DOHH2 (cell line): ENCODE results near the gene ACOT11.
"Not testable (repeated sequence)": the region's sequence is repeated elsewhere in the genome, so short reads cannot be mapped to it uniquely, and the experiment has no call there.

Experiments
- EZH2phosphoT487 ChIP-seq: fragments of 200-600 bp; sonication (generic); IDR thresholded peaks from 2 replicates; pipeline ENCODE4 v1.6.1; 2017; ENCODE audit warnings: borderline replicate concordance, mild to moderate bottlenecking, antibody characterized with exemption, low read length, moderate library complexity, mixed read lengths
- TF ChIP-seq, protein P1 (sequence below): fragments of 200-600 bp; sonication (generic); IDR thresholded peaks from one replicate; pipeline ENCODE4 v1.5.1; 2014; ENCODE audit warnings: antibody characterized with exemption, mild to moderate bottlenecking, low read depth, low read length; ENCODE audit not compliant: poor library complexity, severe bottlenecking

DNA sequence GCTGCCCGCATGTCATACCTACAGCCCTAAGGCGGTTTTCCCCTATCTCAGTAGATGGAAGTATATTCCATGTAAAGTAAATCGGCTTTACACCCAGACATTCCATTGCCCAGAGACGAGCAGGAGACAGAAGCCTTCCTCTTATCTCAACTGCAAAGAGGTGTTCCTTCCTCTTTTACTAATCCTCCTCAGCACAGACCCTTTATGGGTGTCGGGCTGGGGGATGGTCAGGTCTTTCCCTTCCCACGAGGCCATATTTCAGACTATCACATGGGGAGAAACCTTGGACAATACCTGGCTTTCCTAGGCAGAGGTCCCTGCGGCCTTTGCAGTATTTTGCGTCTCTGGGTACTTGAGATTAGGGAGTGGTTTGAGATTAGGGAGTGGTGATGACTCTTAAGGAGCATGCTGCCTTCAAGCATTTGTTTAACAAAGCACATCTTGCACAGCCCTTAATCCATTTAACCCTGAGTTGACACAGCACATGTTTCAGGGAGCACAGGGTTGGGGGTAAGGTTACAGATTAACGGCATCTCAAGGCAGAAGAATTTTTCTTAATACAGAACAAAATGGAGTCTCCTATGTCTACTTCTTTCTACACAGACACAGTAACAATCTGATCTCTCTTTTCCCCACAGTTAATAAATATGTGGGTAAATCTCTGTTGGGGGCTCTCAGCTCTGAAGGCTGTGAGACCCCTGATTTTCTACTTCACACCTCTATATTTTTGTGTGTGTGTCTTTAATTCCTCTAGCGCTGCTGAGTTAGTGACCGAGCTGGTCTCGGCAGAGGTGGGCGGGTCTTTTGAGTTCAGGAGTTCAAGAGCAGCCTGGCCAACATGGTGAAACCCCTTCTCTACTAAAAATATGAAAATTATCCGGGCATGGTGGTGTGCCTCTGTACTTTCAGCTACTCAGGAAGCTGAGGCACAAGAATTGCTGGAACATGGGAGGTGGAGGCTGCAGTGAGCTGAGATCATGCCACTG lies 88.7 kb downstream of the ACOT11 start:
- TF ChIP-seq, protein P1, sequence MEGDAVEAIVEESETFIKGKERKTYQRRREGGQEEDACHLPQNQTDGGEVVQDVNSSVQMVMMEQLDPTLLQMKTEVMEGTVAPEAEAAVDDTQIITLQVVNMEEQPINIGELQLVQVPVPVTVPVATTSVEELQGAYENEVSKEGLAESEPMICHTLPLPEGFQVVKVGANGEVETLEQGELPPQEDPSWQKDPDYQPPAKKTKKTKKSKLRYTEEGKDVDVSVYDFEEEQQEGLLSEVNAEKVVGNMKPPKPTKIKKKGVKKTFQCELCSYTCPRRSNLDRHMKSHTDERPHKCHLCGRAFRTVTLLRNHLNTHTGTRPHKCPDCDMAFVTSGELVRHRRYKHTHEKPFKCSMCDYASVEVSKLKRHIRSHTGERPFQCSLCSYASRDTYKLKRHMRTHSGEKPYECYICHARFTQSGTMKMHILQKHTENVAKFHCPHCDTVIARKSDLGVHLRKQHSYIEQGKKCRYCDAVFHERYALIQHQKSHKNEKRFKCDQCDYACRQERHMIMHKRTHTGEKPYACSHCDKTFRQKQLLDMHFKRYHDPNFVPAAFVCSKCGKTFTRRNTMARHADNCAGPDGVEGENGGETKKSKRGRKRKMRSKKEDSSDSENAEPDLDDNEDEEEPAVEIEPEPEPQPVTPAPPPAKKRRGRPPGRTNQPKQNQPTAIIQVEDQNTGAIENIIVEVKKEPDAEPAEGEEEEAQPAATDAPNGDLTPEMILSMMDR, result not testable (repeated sequence)
- not testable (repeated sequence) for TF ChIP-seq EZH2phosphoT487
